Ovary (tissue), 3 donors: Measurements from ENCODE around the gene STXBP4.

Experiments
- CTCF ChIP-seq, 3 donors: fragments of 450-650 bp in 2 of 3; fragments of 200-600 bp in 1 of 3; IDR thresholded peaks; one replicate each; pipeline versions ENCODE4 v1.5.1 to v1.8.0; 2016 to 2022; ENCODE audit warnings: antibody characterized with exemption in 3 of 3, mild to moderate bottlenecking in 1 of 3
- POLR2A ChIP-seq: fragments of 450-650 bp; IDR thresholded peaks from one replicate; pipeline ENCODE4 v1.6.1; 2017; ENCODE audit warnings: antibody characterized with exemption, mild to moderate bottlenecking, moderate library complexity
- donor health status: DM: no; HTN: no; CAD: no.

- TF ChIP-seq CTCF (IDR thresholded peaks at IDR 0.05), result no peak
- TF ChIP-seq POLR2A, result no peak
Measured at GRCh38 chr17:54927525-54927924, 41.0 kb upstream of the STXBP4 start.
